Loucy (cell line): ENCODE data around the gene OPTN.

Source experiments
- CTCF ChIP-seq: fragments of 200-600 bp; sonication (generic); conservative IDR thresholded peaks from 2 replicates; pipeline ENCODE4 v1.5.1; 2014; ENCODE audit warnings: mild to moderate bottlenecking, antibody characterized with exemption, low read length
- EZH2phosphoT487 ChIP-seq: fragments of 200-600 bp; IDR thresholded peaks from 2 replicates; pipeline ENCODE4 v1.6.1; 2018; ENCODE audit warnings: antibody characterized with exemption, mild to moderate bottlenecking, moderate library complexity, borderline replicate concordance

- TF ChIP-seq CTCF (no peak), EZH2phosphoT487 (no peak)
These were observed 5.2 kb downstream of the OPTN start for GRCh38 chr10:13105184-13105583.
